Retinal pigment epithelial cell (primary cell): ENCODE measurements around the gene F7.

Source experiments
- DNase-seq: peaks from one replicate; pipeline ENCODE4 v3.0.0-alpha.2; 2010; ENCODE audit warnings: low read depth
- H3K4me3 ChIP-seq: 2 replicates; pipeline ENCODE4 v1.5.1; 2011; ENCODE audit warnings: mild to moderate bottlenecking, low read length, control low read depth, moderate library complexity
- CTCF ChIP-seq: conservative IDR thresholded peaks from 2 replicates; pipeline ENCODE4 v1.5.1; 2011; ENCODE audit warnings: low read depth, low read length, control low read depth, inconsistent platforms

The F7 gene

GRCh38 chr13:113072376-113072775 is 33.2 kb upstream of the F7 start:
- no peak for TF ChIP-seq CTCF
- DNase-seq = no peak
- H3K4me3 ChIP-seq = no peak overlapping the region

- no peak overlapping the region for H3K4me3 ChIP-seq
- no peak for DNase-seq
- TF ChIP-seq CTCF = no peak
Measured at GRCh38 chr13:113073942-113074341, 31.6 kb upstream of the F7 start.

DNA sequence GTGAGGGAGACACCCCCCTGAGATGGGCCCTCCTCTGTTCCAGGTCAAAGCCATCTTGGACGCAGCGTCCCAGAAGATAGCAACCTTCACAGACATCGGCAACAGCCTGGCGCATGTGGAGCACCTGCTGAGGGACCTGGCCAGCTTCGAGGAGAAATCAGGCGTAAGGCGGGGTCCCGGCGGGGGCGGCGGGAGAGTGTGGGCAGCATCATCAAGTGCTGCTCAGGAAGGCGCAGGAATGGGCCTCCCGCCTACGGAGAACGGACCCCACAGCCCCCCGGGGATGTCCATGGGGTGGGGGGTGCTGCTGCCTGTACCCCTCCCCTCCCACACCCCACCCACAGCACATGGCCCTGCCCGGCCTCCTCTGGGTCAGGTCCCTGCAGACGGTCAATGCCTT is 31.2 kb upstream of the F7 start:
- no peak for DNase-seq
- no peak overlapping the region for H3K4me3 ChIP-seq
- TF ChIP-seq CTCF = no peak

DNA sequence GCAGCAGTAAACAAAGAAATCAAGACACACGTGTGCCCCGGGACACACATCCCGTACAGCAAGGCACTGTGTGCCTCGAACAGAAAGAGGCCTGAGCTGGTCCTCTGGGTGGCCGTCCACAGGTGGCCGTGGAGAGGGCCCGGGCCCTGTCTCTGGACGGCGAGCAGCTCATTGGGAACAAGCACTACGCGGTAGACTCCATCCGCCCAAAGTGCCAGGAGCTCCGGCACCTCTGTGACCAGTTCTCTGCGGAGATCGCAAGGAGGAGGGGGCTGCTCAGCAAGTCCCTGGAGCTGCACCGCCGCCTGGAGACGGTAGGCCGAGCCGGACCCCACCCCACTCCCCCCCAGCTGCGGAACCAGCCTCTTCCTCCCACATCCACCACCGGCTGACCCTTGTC is 30.7 kb upstream of the F7 start:
- DNase-seq = no peak
- H3K4me3 ChIP-seq = no peak overlapping the region
- no peak for TF ChIP-seq CTCF

GRCh38 chr13:113075711-113076110 is 29.9 kb upstream of the F7 start:
- no peak for TF ChIP-seq CTCF
- no peak for DNase-seq
- no peak overlapping the region for H3K4me3 ChIP-seq

DNA sequence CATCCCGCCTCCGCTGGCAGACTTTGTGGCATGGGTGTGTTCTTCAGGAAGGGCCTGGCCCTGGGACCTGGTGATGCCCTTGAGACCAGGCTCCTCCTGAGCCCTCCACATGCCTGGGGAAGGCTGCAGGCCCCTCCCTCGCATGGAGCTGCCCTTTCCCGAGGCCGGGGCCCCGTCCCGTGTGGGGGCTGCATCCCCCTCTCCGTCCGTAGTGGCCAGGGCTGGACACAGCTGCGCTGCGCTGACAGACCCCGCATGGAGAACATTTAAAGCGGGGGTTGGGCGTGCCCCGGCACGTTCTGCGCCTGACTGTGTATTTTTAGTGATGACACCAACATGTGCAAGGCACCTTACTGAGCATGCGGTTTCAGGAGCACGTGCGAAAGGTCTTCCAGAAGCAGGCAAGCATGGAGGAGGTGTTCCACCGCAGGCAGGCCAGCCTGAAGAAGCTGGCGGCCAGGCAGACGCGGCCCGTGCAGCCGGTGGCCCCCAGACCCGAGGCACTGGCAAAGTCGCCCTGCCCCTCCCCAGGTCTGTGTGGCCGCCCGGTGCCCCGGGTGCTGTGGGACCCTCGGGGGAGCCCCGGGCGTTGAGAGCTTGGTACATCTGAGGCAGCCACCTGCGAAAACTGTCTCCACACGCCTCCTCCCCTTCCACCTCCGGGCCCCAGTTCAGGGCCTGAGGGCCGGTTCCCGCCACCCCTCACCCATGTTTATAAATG is 28.8 kb upstream of the F7 start:
- H3K4me3 ChIP-seq = no peak overlapping the region
- TF ChIP-seq CTCF = no peak
- no peak for DNase-seq

- no peak for DNase-seq
- no peak overlapping the region for H3K4me3 ChIP-seq
- no peak for TF ChIP-seq CTCF
Measured at GRCh38 chr13:113077566-113077952, 28.0 kb upstream of the F7 start.
